H4 (cell line): Measurements from ENCODE around the gene EOGT. TPM values are rescaled to one million over a fixed set of nuclear protein-coding genes. Genes with fewer than 3 reads are reported as not detected.

Source experiments
- DNase-seq: peaks from one replicate; pipeline ENCODE4 v3.0.0-alpha.2; 2015; ENCODE audit warnings: low spot score
- total RNA-seq: library from RNA; depleted of rRNA; stranded (reverse); fragments of >200 nt; shearing (Covaris generic); gene quantifications from 2 replicates; pipeline ENCODE4 v1.2.3, GENCODE V29; 2014

Gene EOGT
- total RNA-seq, 1 experiment from 2014 or later, result 11.5 TPM

GRCh38 chr3:69009559-69010410 lies 3.7 kb downstream of the EOGT start:
- no peak for DNase-seq

- DNase-seq, result no peak
These were observed 4.5 kb downstream of the EOGT start for GRCh38 chr3:69008980-69009379.

GRCh38 chr3:69005791-69006482 lies 7.5 kb downstream of the EOGT start:
- no peak for DNase-seq

- DNase-seq, result no peak
These were observed 8.3 kb downstream of the EOGT start for GRCh38 chr3:69005071-69005790.

GRCh38 chr3:69004138-69004537 lies 9.3 kb downstream of the EOGT start:
- no peak for DNase-seq

- no peak for DNase-seq
These were observed 13.9 kb downstream of the EOGT start for GRCh38 chr3:68999605-69000004.

- no peak for DNase-seq
These were observed 14.3 kb downstream of the EOGT start for GRCh38 chr3:68999158-68999557.

- no peak for DNase-seq
These were observed 15.6 kb downstream of the EOGT start for GRCh38 chr3:68997887-68998286.

- DNase-seq, result no peak
These were observed 17.0 kb downstream of the EOGT start for GRCh38 chr3:68996356-68996995.

- no peak for DNase-seq
These were observed 24.7 kb downstream of the EOGT start for GRCh38 chr3:68988740-68989139.

GRCh38 chr3:68987322-68987721 lies 26.2 kb downstream of the EOGT start:
- no peak for DNase-seq

- no peak for DNase-seq
These were observed 26.8 kb downstream of the EOGT start for GRCh38 chr3:68986496-68987208.

GRCh38 chr3:68985146-68985790 lies 28.2 kb downstream of the EOGT start:
- DNase-seq, result no peak

GRCh38 chr3:68984011-68984530 lies 29.4 kb downstream of the EOGT start:
- no peak for DNase-seq

- DNase-seq, result no peak
These were observed 35.9 kb downstream of the EOGT start for GRCh38 chr3:68977486-68978167.

- no peak for DNase-seq
These were observed 38.8 kb downstream of the EOGT start for GRCh38 chr3:68974711-68975110.

GRCh38 chr3:68973639-68974038 lies 39.8 kb downstream of the EOGT start:
- no peak for DNase-seq

GRCh38 chr3:68972358-68972979 lies 41.0 kb downstream of the EOGT start:
- peak; percentile 57 for DNase-seq

- DNase-seq, result no peak
These were observed 48.8 kb downstream of the EOGT start for GRCh38 chr3:68964694-68965093.

- DNase-seq, result no peak
These were observed 49.6 kb downstream of the EOGT start for GRCh38 chr3:68963891-68964290.
